Measurements from ENCODE around the gene MET. TPM values are rescaled to one million over a fixed set of nuclear protein-coding genes. Genes with fewer than 3 reads are reported as not detected.
A peak's percentile ranks its signal among the peaks of the same experiment; 100 is the strongest.
"Not testable (repeated sequence)": the region's sequence is repeated elsewhere in the genome, so short reads cannot be mapped to it uniquely, and the experiment has no call there.

MET gene
- total and polyA plus RNA-seq, 12 donors: 3.1 to 23.3 (median 15.0) TPM

DNA sequence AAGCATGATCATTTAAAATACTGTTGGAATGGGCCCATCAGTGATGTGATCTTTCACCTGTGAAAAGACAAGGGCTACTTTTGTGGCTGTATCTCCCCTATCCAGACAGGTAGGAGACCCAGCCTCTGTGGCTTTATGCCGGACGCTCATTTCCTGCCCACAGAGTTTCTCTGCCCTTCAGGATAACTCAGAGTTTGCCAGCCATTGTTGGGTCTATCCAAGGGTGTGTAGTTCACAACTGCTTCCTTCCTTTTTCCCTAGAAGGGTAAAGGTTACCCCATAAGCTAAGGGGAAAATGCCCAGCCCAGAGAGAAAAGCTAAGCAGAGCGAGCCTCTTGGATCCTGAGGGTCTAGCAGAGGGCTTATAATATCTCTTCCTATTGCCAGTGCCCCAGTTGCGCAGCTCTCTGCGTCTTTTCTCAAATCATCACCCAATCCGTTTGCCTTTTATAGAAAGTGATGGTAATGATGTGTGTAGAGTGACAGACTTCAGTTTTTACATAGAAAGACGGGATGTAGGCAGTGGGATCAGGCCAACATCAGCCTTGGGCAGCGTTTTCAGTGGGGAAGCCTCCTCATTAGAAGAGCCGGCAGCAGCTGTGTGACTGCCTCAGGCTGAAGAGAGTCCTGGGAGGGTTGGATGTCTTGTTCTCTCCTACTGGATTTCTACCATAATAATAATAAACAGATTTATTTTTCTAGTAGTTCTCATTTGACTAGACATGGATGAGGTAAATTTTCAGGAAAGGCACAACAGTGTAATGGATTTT, 80.5 kb downstream of the MET start:
- TF ChIP-seq, protein P1, sequence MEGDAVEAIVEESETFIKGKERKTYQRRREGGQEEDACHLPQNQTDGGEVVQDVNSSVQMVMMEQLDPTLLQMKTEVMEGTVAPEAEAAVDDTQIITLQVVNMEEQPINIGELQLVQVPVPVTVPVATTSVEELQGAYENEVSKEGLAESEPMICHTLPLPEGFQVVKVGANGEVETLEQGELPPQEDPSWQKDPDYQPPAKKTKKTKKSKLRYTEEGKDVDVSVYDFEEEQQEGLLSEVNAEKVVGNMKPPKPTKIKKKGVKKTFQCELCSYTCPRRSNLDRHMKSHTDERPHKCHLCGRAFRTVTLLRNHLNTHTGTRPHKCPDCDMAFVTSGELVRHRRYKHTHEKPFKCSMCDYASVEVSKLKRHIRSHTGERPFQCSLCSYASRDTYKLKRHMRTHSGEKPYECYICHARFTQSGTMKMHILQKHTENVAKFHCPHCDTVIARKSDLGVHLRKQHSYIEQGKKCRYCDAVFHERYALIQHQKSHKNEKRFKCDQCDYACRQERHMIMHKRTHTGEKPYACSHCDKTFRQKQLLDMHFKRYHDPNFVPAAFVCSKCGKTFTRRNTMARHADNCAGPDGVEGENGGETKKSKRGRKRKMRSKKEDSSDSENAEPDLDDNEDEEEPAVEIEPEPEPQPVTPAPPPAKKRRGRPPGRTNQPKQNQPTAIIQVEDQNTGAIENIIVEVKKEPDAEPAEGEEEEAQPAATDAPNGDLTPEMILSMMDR (IDR thresholded peaks at IDR 0.05): no peak
- DNase-seq: peak in 1 of 2 donors; percentile 9

GRCh38 chr7:116753130-116753529, 81.1 kb downstream of the MET start:
- Histone ChIP-seq H3K9me3 (peaks cover 0 to 27% (median 0%) of the 10 kb centered on the region in 11 donors), H3K27me3 (no peaks in the 10 kb centered on the region), H3K4me3 (no peak overlapping the region), H3K4me1 (peaks cover 0 to 22% (median 0%) of the 10 kb centered on the region in 9 donors), H3K27ac (peak overlapping the region in 6 of 10 donors; percentile 47 to 79 (median 60)), H3K36me3 (peaks cover 0 to 5% (median 0%) of the 10 kb centered on the region in 9 donors)
- intact Hi-C loops (cut with DNase I): no loop called here
- ATAC-seq: peak in 3 of 8 donors; percentile 56 to 77 (median 57)
- DNase-seq: no peak
- WGBS, 2 donors: 71 to 72% methylated on average over 2 of the region's 2 CpGs
- TF ChIP-seq, protein P1 (IDR thresholded peaks at IDR 0.05): no peak

More for the DNA sequence above, 80.5 kb downstream of the MET start:
- peak in 5 of 8 donors; percentile 41 to 72 (median 63) for ATAC-seq
- peaks cover 0 to 33% (median 0%) of the 10 kb centered on the region in 11 donors for H3K9me3 ChIP-seq
- H3K36me3 ChIP-seq: peaks cover 0 to 5% (median 0%) of the 10 kb centered on the region in 9 donors
- intact Hi-C loops (cut with DNase I): no loop called here
- H3K27ac ChIP-seq: peak overlapping the region in 7 of 10 donors; percentile 47 to 79 (median 52)
- 71 to 81% methylated on average over 9 of the region's 9 CpGs for WGBS, 2 donors
- no peak overlapping the region for H3K4me3 ChIP-seq
- H3K27me3 ChIP-seq: no peaks in the 10 kb centered on the region
- peaks cover 0 to 22% (median 0%) of the 10 kb centered on the region in 9 donors for H3K4me1 ChIP-seq

DNA sequence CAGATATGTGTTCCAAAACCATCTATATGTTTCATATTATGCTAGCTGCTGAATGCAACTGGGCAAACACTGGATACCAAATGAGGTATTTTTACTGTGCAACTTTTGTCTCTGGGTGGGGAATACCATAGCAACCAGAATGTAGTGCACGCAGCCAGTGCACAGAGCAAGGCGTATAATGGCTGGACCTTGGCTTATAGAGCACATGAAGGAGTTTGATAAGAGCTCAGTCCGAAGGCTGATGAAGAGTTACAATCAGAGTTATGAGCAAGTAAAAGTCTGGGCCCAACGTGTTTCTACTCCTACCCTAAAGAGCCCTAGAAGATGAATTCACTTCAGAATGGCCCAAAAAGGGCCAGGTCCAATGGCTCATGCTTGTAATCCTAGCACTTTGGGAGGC, 82.2 kb downstream of the MET start:
- Histone ChIP-seq H3K36me3 (peaks cover 0 to 14% (median 0%) of the 10 kb centered on the region in 9 donors), H3K4me1 (peaks cover 0 to 22% (median 0%) of the 10 kb centered on the region in 9 donors), H3K9me3 (peaks cover 0 to 19% (median 0%) of the 10 kb centered on the region in 11 donors), H3K27me3 (no peaks in the 10 kb centered on the region), H3K27ac (peak overlapping the region in 1 of 10 donors; percentile 79), H3K4me3 (no peak overlapping the region)
- intact Hi-C loops (cut with DNase I): no loop called here
- ATAC-seq (no peak), DNase-seq (no peak)
- TF ChIP-seq, protein P1 (IDR thresholded peaks at IDR 0.05): no peak
- 91 to 97% methylated on average over 4 of the region's 4 CpGs for WGBS, 2 donors

GRCh38 chr7:116757283-116757682, 85.3 kb downstream of the MET start:
- Histone ChIP-seq H3K4me3 (no peak overlapping the region), H3K36me3 (peaks cover 0 to 21% (median 0%) of the 10 kb centered on the region in 9 donors), H3K27me3 (no peaks in the 10 kb centered on the region), H3K9me3 (no peaks in the 10 kb centered on the region), H3K27ac (no peak overlapping the region), H3K4me1 (peaks cover 0 to 16% (median 0%) of the 10 kb centered on the region in 9 donors)
- no peak for ATAC-seq
- DNase-seq: no peak
- intact Hi-C loops (cut with DNase I): no loop called here
- 94 to 97% methylated on average over 4 of the region's 4 CpGs for WGBS, 2 donors
- TF ChIP-seq, protein P1 (IDR thresholded peaks at IDR 0.05): no peak

GRCh38 chr7:116759642-116760041, 87.6 kb downstream of the MET start:
- DNase-seq; H3K4me1 ChIP-seq; intact Hi-C loops (cut with DNase I); H3K9me3 ChIP-seq; H3K27me3 ChIP-seq; H3K27ac ChIP-seq; H3K4me3 ChIP-seq; ATAC-seq: not testable (repeated sequence)
- 82 to 85% methylated on average over 5 of the region's 5 CpGs for WGBS, 2 donors
- H3K36me3 ChIP-seq: peaks cover 0 to 21% (median 0%) of the 10 kb centered on the region in 9 donors

All from heart right ventricle (tissue), 16 donors.